Brain microvascular endothelial cell (primary cell): ENCODE results near the gene TMEM131L.
A peak's percentile ranks its signal among the peaks of the same experiment; 100 is the strongest.

Source experiments
- DNase-seq: peaks from one replicate; pipeline ENCODE4 v3.0.0-alpha.2; 2020
- H3K27ac ChIP-seq: fragments of 250-450 bp; sonication (Bioruptor Pico); 2 replicates; pipeline ENCODE4 v1.5.1; 2020; ENCODE audit warnings: mild to moderate bottlenecking, moderate library complexity
- H3K27me3 ChIP-seq: fragments of 250-450 bp; sonication (Bioruptor Pico); replicated peaks from 2 replicates; pipeline ENCODE4 v1.5.1; 2020; ENCODE audit warnings: mild to moderate bottlenecking
- H3K36me3 ChIP-seq: fragments of 250-450 bp; sonication (Bioruptor Pico); replicated peaks from 2 replicates; pipeline ENCODE4 v1.5.1; 2020; ENCODE audit warnings: mild to moderate bottlenecking
- H3K4me3 ChIP-seq: 2 replicates; pipeline ENCODE4 v1.5.1; 2011; ENCODE audit warnings: low read depth, mild to moderate bottlenecking, control low read depth, low read length, moderate library complexity
- in situ Hi-C: cut with HindIII; loops from 2 replicates; pipeline ENCODE4 v1.10.0; 2017; ENCODE audit warnings: low sequenced_read_pairs, low pct_ligation_motif_present
- TF ChIP-seq, protein P1 (sequence below): IDR thresholded peaks from 2 replicates; pipeline ENCODE4 v1.5.1; 2011; ENCODE audit warnings: low read depth, mild to moderate bottlenecking, moderate library complexity, low read length, control low read depth, inconsistent platforms; ENCODE audit errors: missing control alignments

Gene TMEM131L

DNA sequence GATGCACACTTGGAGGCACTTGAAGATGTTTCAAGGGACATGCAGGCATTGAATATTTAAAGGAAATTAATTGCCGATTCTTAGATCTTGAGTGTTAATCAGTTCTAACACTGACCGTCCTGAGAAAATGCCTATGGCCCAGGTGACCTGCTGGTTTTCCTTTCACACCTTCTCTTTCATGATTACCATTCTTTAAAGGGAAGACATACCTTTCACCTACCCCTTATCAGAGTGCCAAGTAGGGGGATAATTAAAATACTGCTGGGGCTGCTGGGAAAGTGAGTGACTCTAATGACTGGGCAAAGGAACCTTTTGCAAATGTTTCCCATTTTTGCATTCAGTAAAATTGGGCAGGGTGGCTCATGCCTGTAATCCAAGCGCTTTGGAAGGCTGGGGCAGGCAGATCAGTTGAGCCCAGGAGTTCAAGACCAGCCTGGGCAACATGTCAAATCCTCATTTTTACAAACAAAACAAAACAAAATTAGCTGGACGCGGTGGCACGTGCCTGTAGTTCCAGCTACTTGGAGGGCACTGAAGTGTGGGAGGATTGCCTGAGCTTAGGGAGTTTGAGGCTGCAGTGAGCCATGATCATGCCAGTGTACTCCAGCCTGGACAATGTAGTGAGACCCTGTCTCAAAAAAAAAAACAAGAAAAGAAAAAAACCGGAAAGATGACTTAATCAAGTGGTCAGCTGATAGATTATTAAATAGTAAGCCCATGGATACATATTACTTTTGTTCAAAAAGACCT, 44.3 kb downstream of the TMEM131L start:
- Histone ChIP-seq H3K27me3 (no peaks in the 10 kb centered on the region), H3K27ac (no peak overlapping the region), H3K4me3 (no peak overlapping the region), H3K36me3 (no peaks in the 10 kb centered on the region)
- in situ Hi-C loops, result no loop called here
- TF ChIP-seq, protein P1, sequence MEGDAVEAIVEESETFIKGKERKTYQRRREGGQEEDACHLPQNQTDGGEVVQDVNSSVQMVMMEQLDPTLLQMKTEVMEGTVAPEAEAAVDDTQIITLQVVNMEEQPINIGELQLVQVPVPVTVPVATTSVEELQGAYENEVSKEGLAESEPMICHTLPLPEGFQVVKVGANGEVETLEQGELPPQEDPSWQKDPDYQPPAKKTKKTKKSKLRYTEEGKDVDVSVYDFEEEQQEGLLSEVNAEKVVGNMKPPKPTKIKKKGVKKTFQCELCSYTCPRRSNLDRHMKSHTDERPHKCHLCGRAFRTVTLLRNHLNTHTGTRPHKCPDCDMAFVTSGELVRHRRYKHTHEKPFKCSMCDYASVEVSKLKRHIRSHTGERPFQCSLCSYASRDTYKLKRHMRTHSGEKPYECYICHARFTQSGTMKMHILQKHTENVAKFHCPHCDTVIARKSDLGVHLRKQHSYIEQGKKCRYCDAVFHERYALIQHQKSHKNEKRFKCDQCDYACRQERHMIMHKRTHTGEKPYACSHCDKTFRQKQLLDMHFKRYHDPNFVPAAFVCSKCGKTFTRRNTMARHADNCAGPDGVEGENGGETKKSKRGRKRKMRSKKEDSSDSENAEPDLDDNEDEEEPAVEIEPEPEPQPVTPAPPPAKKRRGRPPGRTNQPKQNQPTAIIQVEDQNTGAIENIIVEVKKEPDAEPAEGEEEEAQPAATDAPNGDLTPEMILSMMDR, result no peak
- DNase-seq, result no peak

DNA sequence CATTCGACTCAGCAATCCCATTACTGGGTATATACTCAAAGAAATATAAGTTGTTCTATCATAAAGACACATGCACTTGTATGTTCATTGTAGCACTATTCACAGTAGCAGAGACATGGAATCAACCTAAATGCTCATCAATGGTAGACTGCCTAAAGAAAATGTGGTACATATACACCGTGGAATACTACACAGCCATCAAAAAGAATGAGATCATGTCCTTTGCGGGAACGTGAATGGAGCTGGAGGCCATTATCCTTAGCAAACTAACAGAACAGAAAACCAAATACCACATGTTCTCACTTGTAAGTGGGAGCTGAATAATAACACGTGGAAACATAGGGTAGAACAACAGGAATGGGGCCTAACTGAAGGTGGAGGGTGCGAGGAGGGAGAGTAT, 44.9 kb downstream of the TMEM131L start:
- Histone ChIP-seq H3K27me3 (no peaks in the 10 kb centered on the region), H3K36me3 (no peaks in the 10 kb centered on the region), H3K4me3 (no peak overlapping the region), H3K27ac (no peak overlapping the region)
- no peak for DNase-seq
- TF ChIP-seq, protein P1, result no peak
- in situ Hi-C loops, result no loop called here

DNA sequence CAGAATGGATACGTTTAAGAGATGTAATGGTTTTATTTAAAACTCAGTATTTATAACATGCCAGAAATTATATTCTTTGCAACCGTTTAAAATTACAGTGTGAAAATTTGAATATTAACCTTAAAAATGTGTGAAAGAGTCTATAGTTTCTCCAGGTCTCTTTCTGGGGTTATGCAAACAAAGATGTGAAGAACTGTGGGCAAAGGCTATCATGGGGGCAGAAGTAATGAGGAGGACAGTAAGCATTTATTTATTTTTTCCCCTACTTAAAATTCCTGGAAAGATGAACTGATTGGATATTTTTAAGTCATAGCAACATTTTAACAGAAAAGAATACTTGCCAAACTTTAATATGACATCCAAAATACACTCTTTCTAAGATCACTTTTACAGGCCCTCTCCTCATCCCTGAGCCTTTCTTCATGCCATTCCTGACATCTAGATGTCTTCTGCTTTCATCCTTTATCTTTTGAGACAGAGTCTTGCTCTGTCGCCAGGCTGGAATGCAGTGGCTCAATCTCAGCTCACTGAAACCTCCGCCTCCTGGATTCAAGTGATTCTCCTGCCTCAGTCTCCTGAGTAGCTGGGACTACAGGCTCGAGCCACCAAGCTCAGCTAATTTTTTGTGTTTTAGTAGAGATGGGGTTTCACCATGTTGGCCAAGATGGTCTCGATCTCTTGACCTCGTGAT, 46.1 kb downstream of the TMEM131L start:
- H3K27ac ChIP-seq, result peak overlapping the region; percentile 72
- in situ Hi-C loops, result no loop called here
- H3K27me3 ChIP-seq, result no peaks in the 10 kb centered on the region
- H3K36me3 ChIP-seq, result no peaks in the 10 kb centered on the region
- DNase-seq, result no peak
- no peak overlapping the region for H3K4me3 ChIP-seq
- TF ChIP-seq, protein P1, result no peak

DNA sequence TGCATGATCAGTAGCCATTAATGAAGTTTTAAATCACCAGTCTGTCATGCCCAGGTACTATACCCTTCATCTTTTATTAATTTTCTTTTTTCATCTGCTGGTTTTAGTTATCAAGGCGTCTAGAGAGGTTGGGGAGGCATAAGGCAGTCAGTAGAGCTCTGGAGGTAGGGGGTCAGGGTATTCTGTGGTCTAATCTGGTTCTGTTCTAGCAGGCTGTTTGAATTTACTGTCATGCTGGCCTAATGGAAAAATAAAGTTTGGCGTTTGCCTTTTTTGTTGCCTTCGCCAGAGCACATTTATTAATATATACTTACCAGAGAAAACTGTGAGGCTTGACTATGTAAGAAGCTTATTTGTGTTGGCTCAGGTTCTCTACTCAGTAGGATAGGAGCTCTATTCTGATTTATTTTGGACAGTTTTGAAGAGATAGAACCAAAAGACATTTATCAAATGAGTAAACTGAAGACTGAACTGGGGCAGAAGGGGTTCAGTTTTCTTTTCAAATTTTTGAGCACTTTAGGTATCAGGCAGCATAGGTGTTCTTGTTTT, 46.9 kb downstream of the TMEM131L start:
- Histone ChIP-seq H3K27ac (peak overlapping the region; percentile 72), H3K36me3 (no peaks in the 10 kb centered on the region), H3K4me3 (no peak overlapping the region), H3K27me3 (no peaks in the 10 kb centered on the region)
- TF ChIP-seq, protein P1, result no peak
- no peak for DNase-seq
- in situ Hi-C loops, result no loop called here

DNA sequence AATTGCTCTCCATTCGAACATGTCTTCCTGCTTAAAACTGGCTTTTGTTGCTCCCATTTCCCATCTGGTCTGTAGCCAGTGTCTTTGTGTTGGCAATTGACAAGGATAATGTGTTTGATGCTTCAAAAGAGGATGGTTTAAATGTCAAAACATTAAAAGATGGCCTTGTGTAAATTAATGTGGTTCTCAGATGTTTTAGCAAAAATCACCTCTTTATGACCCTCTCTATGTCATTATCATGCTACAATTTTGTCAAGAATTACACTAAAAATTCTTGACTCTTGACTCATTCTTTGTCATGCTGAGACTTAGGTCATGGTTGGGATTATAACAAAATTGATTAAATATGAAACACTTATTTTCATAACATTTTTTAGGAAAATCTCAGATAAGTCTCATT, 47.4 kb downstream of the TMEM131L start:
- Histone ChIP-seq H3K27me3 (no peaks in the 10 kb centered on the region), H3K27ac (peak overlapping the region; percentile 72), H3K36me3 (no peaks in the 10 kb centered on the region), H3K4me3 (no peak overlapping the region)
- TF ChIP-seq, protein P1, result no peak
- DNase-seq, result no peak
- in situ Hi-C loops, result no loop called here
